ENCODE data around the gene XYLB. TPM values are rescaled to one million over a fixed set of nuclear protein-coding genes. Genes with fewer than 3 reads are reported as not detected.
"Not testable (repeated sequence)": the region's sequence is repeated elsewhere in the genome, so short reads cannot be mapped to it uniquely, and the experiment has no call there.

The XYLB gene
- total RNA-seq, 2 experiments from 2014 or later = 2.5 to 2.8 TPM

GRCh38 chr3:38386992-38387750 lies 40.6 kb downstream of the XYLB start:
- no peak overlapping the region for H3K27ac Mint-ChIP-seq
- CTCF ChIA-PET = no interaction called here
- peaks cover 25% of the 10 kb centered on the region for H3K36me3 Mint-ChIP-seq (ENCODE audit: low read depth)

GRCh38 chr3:38387862-38388261 lies 41.3 kb downstream of the XYLB start:
- Mint-ChIP-seq H3K27me3 (ENCODE audit: low read depth) (no peaks in the 10 kb centered on the region), H3K27ac (no peak overlapping the region), H3K36me3 (ENCODE audit: low read depth) (peaks cover 21% of the 10 kb centered on the region), H3K4me3 (no peak overlapping the region), H3K9me3 (peaks cover 10% of the 10 kb centered on the region), H3K4me1 (ENCODE audit: low read depth) (no peaks in the 10 kb centered on the region)
- CTCF ChIA-PET = no interaction called here
- intact Hi-C loops (cut with micrococcal nuclease) = no loop called here
- no peak for DNase-seq

More at GRCh38 chr3:38386992-38387750, 40.6 kb downstream of the XYLB start:
- H3K9me3 Mint-ChIP-seq = peaks cover 10% of the 10 kb centered on the region
- H3K4me3 Mint-ChIP-seq = no peak overlapping the region
- intact Hi-C loops (cut with micrococcal nuclease) = no loop called here
- H3K27me3 Mint-ChIP-seq (ENCODE audit: low read depth) = no peaks in the 10 kb centered on the region
- no peaks in the 10 kb centered on the region for H3K4me1 Mint-ChIP-seq (ENCODE audit: low read depth)
- DNase-seq = no peak

- H3K27me3 Mint-ChIP-seq (ENCODE audit: low read depth) = no peaks in the 10 kb centered on the region
- H3K4me1 Mint-ChIP-seq (ENCODE audit: low read depth) = no peaks in the 10 kb centered on the region
- H3K27ac Mint-ChIP-seq = no peak overlapping the region
- peaks cover 27% of the 10 kb centered on the region for H3K36me3 Mint-ChIP-seq (ENCODE audit: low read depth)
- peaks cover 2% of the 10 kb centered on the region for H3K9me3 Mint-ChIP-seq
- DNase-seq = no peak
- intact Hi-C loops (cut with micrococcal nuclease) = no loop called here
- H3K4me3 Mint-ChIP-seq = no peak overlapping the region
- CTCF ChIA-PET = no interaction called here
Observed at GRCh38 chr3:38392604-38393163, 46.1 kb downstream of the XYLB start.

- Mint-ChIP-seq H3K27ac (no peak overlapping the region), H3K9me3 (peaks cover 1% of the 10 kb centered on the region), H3K36me3 (ENCODE audit: low read depth) (peaks cover 38% of the 10 kb centered on the region), H3K4me1 (ENCODE audit: low read depth) (no peaks in the 10 kb centered on the region), H3K4me3 (no peak overlapping the region), H3K27me3 (ENCODE audit: low read depth) (no peaks in the 10 kb centered on the region)
- CTCF ChIA-PET = interaction anchor here (1.0 kb wide), 1 partner anchor 11 kb away, joined by 3 read pairs; no protein-coding TSS in a partner anchor
- intact Hi-C loops (cut with micrococcal nuclease) = no loop called here
- no peak for DNase-seq
Observed at GRCh38 chr3:38396239-38396638, 49.7 kb downstream of the XYLB start.

- CTCF ChIA-PET = interaction anchor here (1.0 kb wide), 1 partner anchor 11 kb away, joined by 3 read pairs; no protein-coding TSS in a partner anchor
- H3K4me1 Mint-ChIP-seq (ENCODE audit: low read depth) = no peaks in the 10 kb centered on the region
- no peak for DNase-seq
- peaks cover 1% of the 10 kb centered on the region for H3K9me3 Mint-ChIP-seq
- peaks cover 39% of the 10 kb centered on the region for H3K36me3 Mint-ChIP-seq (ENCODE audit: low read depth)
- no peaks in the 10 kb centered on the region for H3K27me3 Mint-ChIP-seq (ENCODE audit: low read depth)
- intact Hi-C loops (cut with micrococcal nuclease) = no loop called here
- no peak overlapping the region for H3K27ac Mint-ChIP-seq
- H3K4me3 Mint-ChIP-seq = no peak overlapping the region
Observed at GRCh38 chr3:38396861-38397260, 50.3 kb downstream of the XYLB start.

- Mint-ChIP-seq H3K27me3 (ENCODE audit: low read depth) (no peaks in the 10 kb centered on the region), H3K27ac (no peak overlapping the region), H3K4me1 (ENCODE audit: low read depth) (no peaks in the 10 kb centered on the region), H3K4me3 (no peak overlapping the region), H3K9me3 (peaks cover 1% of the 10 kb centered on the region), H3K36me3 (ENCODE audit: low read depth) (peaks cover 41% of the 10 kb centered on the region)
- CTCF ChIA-PET = interaction anchor here (1.0 to 1.1 kb wide), 2 partner anchors 12 to 17 kb away, joined by 3 read pairs; no protein-coding TSS in a partner anchor
- intact Hi-C loops (cut with micrococcal nuclease) = no loop called here
- peak; percentile 17 for DNase-seq
Observed at GRCh38 chr3:38397320-38397719, 50.7 kb downstream of the XYLB start.

GRCh38 chr3:38401246-38401962 lies 54.8 kb downstream of the XYLB start:
- CTCF ChIA-PET = no interaction called here
- intact Hi-C loops (cut with micrococcal nuclease) = no loop called here
- peaks cover 1% of the 10 kb centered on the region for H3K9me3 Mint-ChIP-seq
- peaks cover 46% of the 10 kb centered on the region for H3K36me3 Mint-ChIP-seq (ENCODE audit: low read depth)
- H3K4me1 Mint-ChIP-seq (ENCODE audit: low read depth) = no peaks in the 10 kb centered on the region
- DNase-seq = no peak
- no peaks in the 10 kb centered on the region for H3K27me3 Mint-ChIP-seq (ENCODE audit: low read depth)
- no peak overlapping the region for H3K27ac Mint-ChIP-seq
- H3K4me3 Mint-ChIP-seq = no peak overlapping the region

GRCh38 chr3:38404286-38404685 lies 57.7 kb downstream of the XYLB start:
- Mint-ChIP-seq H3K9me3 (no peaks in the 10 kb centered on the region), H3K27me3 (ENCODE audit: low read depth) (no peaks in the 10 kb centered on the region), H3K36me3 (ENCODE audit: low read depth) (peaks cover 30% of the 10 kb centered on the region), H3K4me1 (ENCODE audit: low read depth) (no peaks in the 10 kb centered on the region), H3K27ac (no peak overlapping the region), H3K4me3 (no peak overlapping the region)
- DNase-seq = no peak
- intact Hi-C loops (cut with micrococcal nuclease) = no loop called here
- CTCF ChIA-PET = no interaction called here

GRCh38 chr3:38411591-38411990 lies 65.0 kb downstream of the XYLB start:
- intact Hi-C loops (cut with micrococcal nuclease) = no loop called here
- CTCF ChIA-PET = no interaction called here
- H3K4me1 Mint-ChIP-seq (ENCODE audit: low read depth) = no peaks in the 10 kb centered on the region
- no peaks in the 10 kb centered on the region for H3K27me3 Mint-ChIP-seq (ENCODE audit: low read depth)
- H3K4me3 Mint-ChIP-seq = no peak overlapping the region
- no peaks in the 10 kb centered on the region for H3K9me3 Mint-ChIP-seq
- H3K27ac Mint-ChIP-seq = no peak overlapping the region
- no peaks in the 10 kb centered on the region for H3K36me3 Mint-ChIP-seq (ENCODE audit: low read depth)
- DNase-seq = no peak

- H3K4me3 Mint-ChIP-seq; H3K27me3 Mint-ChIP-seq (ENCODE audit: low read depth); intact Hi-C loops (cut with micrococcal nuclease); CTCF ChIA-PET; H3K36me3 Mint-ChIP-seq (ENCODE audit: low read depth); H3K27ac Mint-ChIP-seq; DNase-seq; H3K9me3 Mint-ChIP-seq: not testable (repeated sequence)
- peaks cover 20% of the 10 kb centered on the region for H3K4me1 Mint-ChIP-seq (ENCODE audit: low read depth)
Observed at GRCh38 chr3:38420758-38421157, 74.2 kb downstream of the XYLB start.

- Mint-ChIP-seq H3K27ac (no peak overlapping the region), H3K4me3 (no peak overlapping the region), H3K9me3 (no peaks in the 10 kb centered on the region), H3K4me1 (ENCODE audit: low read depth) (peaks cover 31% of the 10 kb centered on the region), H3K36me3 (ENCODE audit: low read depth) (no peaks in the 10 kb centered on the region), H3K27me3 (ENCODE audit: low read depth) (no peaks in the 10 kb centered on the region)
- intact Hi-C loops (cut with micrococcal nuclease) = no loop called here
- no peak for DNase-seq
- CTCF ChIA-PET = no interaction called here
Observed at GRCh38 chr3:38421679-38422336, 75.2 kb downstream of the XYLB start.

GRCh38 chr3:38426798-38427426 lies 80.3 kb downstream of the XYLB start:
- H3K4me3 Mint-ChIP-seq; CTCF ChIA-PET; H3K27ac Mint-ChIP-seq; intact Hi-C loops (cut with micrococcal nuclease); H3K36me3 Mint-ChIP-seq (ENCODE audit: low read depth); H3K27me3 Mint-ChIP-seq (ENCODE audit: low read depth): not testable (repeated sequence)
- DNase-seq = peak; percentile 22
- peaks cover 10% of the 10 kb centered on the region for H3K9me3 Mint-ChIP-seq
- peaks cover 36% of the 10 kb centered on the region for H3K4me1 Mint-ChIP-seq (ENCODE audit: low read depth)
